Liver (tissue), 9 donors: ENCODE measurements around the gene LLPH. TPM values are rescaled to one million over a fixed set of nuclear protein-coding genes. Genes with fewer than 3 reads are reported as not detected.

Experiments used
- DNase-seq: peaks from one replicate; pipeline ENCODE4 v3.0.0-alpha.2; 2017; ENCODE audit warnings: low spot score
- H3K27ac ChIP-seq, 2 donors: one replicate each; pipeline ENCODE4 v1.7.0; 2013; ENCODE audit warnings: inconsistent platforms in 2 of 2, low read length in 2 of 2, control low read depth in 1 of 2, low read depth in 1 of 2, mild to moderate bottlenecking in 1 of 2
- H3K27me3 ChIP-seq, 4 donors: one replicate each; pipeline versions ENCODE4 v1.6.1 to v1.7.0; 2013; ENCODE audit warnings: low read length in 3 of 4, inconsistent platforms in 1 of 4, mild to moderate bottlenecking in 1 of 4, moderate library complexity in 1 of 4; ENCODE audit not compliant: control insufficient read depth in 4 of 4, insufficient read depth in 4 of 4
- H3K36me3 ChIP-seq, 4 donors: one replicate each; pipeline versions ENCODE4 v1.6.1 to v1.7.0; 2013; ENCODE audit warnings: low read length in 3 of 4, mild to moderate bottlenecking in 3 of 4, low read depth in 1 of 4, moderate library complexity in 1 of 4; ENCODE audit not compliant: control insufficient read depth in 4 of 4, insufficient read depth in 3 of 4
- H3K4me1 ChIP-seq, 4 donors: one replicate each; pipeline versions ENCODE4 v1.6.1 to v1.7.0; 2013; ENCODE audit warnings: low read length in 3 of 4, mild to moderate bottlenecking in 3 of 4, moderate library complexity in 1 of 4; ENCODE audit not compliant: control insufficient read depth in 4 of 4, insufficient read depth in 4 of 4
- H3K4me3 ChIP-seq, 3 donors: one replicate each; pipeline versions ENCODE4 v1.6.1 to v1.7.0; 2013; ENCODE audit warnings: low read length in 3 of 3, control low read depth in 1 of 3, low read depth in 1 of 3, mild to moderate bottlenecking in 1 of 3
- H3K9ac ChIP-seq, 2 donors: one replicate each; pipeline ENCODE4 v1.7.0; 2013; ENCODE audit warnings: low read length in 2 of 2, mild to moderate bottlenecking in 2 of 2, moderate library complexity in 2 of 2, control low read depth in 1 of 2, low read depth in 1 of 2
- H3K9me3 ChIP-seq, 4 donors: one replicate each; pipeline versions ENCODE4 v1.6.1 to v1.7.0; 2013; ENCODE audit warnings: low read length in 3 of 4; ENCODE audit not compliant: control insufficient read depth in 4 of 4
- ATF3 ChIP-seq: IDR thresholded peaks from 2 replicates; pipeline ENCODE4 v1.6.1; 2016; ENCODE audit warnings: antibody characterized with exemption
- EGR1 ChIP-seq, 2 donors: IDR thresholded peaks; 2 replicates each; pipeline ENCODE4 v1.6.1; 2016 to 2018; ENCODE audit warnings: antibody characterized with exemption in 2 of 2, low read depth in 2 of 2
- GABPA ChIP-seq, 2 donors: IDR thresholded peaks in 1 of 2; conservative IDR thresholded peaks in 1 of 2; 2 replicates each; pipeline ENCODE4 v1.6.1; 2016; ENCODE audit warnings: antibody characterized with exemption in 2 of 2, mild to moderate bottlenecking in 1 of 2, moderate library complexity in 1 of 2
- HNF4A ChIP-seq, 2 donors: conservative IDR thresholded peaks; 2 replicates each; pipeline ENCODE4 v1.6.1; 2016; ENCODE audit warnings: antibody characterized with exemption in 2 of 2, mild to moderate bottlenecking in 2 of 2
- JUND ChIP-seq, 2 donors: IDR thresholded peaks; 2 replicates each; pipeline ENCODE4 v1.6.1; 2016; ENCODE audit warnings: antibody characterized with exemption in 2 of 2
- RAD21 ChIP-seq, 2 donors: IDR thresholded peaks; 2 replicates each; pipeline ENCODE4 v1.6.1; 2016; ENCODE audit warnings: antibody characterized with exemption in 2 of 2, mild to moderate bottlenecking in 2 of 2
- RXRA ChIP-seq, 2 donors: IDR thresholded peaks; 2 replicates each; pipeline ENCODE4 v1.6.1; 2017 to 2018; ENCODE audit warnings: antibody characterized with exemption in 2 of 2, mild to moderate bottlenecking in 1 of 2
- SP1 ChIP-seq: IDR thresholded peaks from 2 replicates; pipeline ENCODE4 v1.6.1; 2018; ENCODE audit warnings: antibody characterized with exemption, mild to moderate bottlenecking
- WGBS: extraction: QIAGEN DNeasy Blood & Tissue Kit; methylation state at CpG from one replicate; pipeline ENCODE4 v1.1.7; 2013; 5-methylcytosine and 5-hydroxymethylcytosine counted together
- polyA plus RNA-seq, 2 donors: library from polyadenylated mRNA; stranded (reverse) in 1 of 2; unstranded in 1 of 2; fragments of 200-250 nt in 1 of 2; fragments of >200 nt in 1 of 2; fragmentation: Nextera tagmentation in 1 of 2; extraction: Ambion mirVana in 1 of 2; gene quantifications; one replicate each; pipeline versions ENCODE4 v1.2.1 to v1.2.3, GENCODE V29; 2013 to 2015
- total RNA-seq, 2 donors: library from RNA; depleted of rRNA; stranded (reverse); fragments of >200 nt; gene quantifications; one replicate each; pipeline ENCODE4 v1.2.3, GENCODE V29; 2014
- TF ChIP-seq, protein P1 (sequence below): IDR thresholded peaks from 2 replicates; pipeline ENCODE4 v1.6.1; 2016; ENCODE audit warnings: antibody characterized with exemption
- TF ChIP-seq, protein P2 (sequence below): fragments of 150-350 bp; IDR thresholded peaks from 2 replicates; pipeline ENCODE4 v1.5.1; 2017; ENCODE audit warnings: improper control_type of control experiment, low read depth, low read length; ENCODE audit not compliant: missing input control
- TF ChIP-seq, protein P3 (sequence below): IDR thresholded peaks from 2 replicates; pipeline ENCODE4 v1.6.1; 2016; ENCODE audit warnings: antibody characterized with exemption, mild to moderate bottlenecking
- donor health status: healthy.
- donor health status: healthy.
- donor health status: healthy.
- donor health status: healthy.
- donor health status: healthy.

The LLPH gene
- total and polyA plus RNA-seq, 4 donors, result 2.6 to 18.1 (median 6.6) TPM

DNA sequence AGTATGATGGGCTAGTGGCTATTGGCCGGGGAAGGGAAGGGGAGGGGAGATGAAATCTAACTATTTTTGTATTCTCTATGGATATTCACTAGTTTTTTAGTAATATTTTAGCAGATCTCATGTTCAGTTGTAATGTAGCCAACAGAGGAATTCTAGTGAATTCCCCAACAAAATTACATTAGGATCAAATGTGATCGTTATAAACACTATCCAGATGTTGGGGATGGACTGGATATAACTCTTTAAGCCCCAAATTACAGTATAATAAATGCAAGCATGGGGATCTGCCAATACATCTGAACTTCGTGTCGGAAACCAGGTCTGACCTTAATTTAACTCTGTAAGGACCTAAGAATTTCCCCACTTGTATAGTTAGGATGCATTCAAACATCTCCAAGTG lies 21.5 kb downstream of the LLPH start:
- TF ChIP-seq, protein P1, sequence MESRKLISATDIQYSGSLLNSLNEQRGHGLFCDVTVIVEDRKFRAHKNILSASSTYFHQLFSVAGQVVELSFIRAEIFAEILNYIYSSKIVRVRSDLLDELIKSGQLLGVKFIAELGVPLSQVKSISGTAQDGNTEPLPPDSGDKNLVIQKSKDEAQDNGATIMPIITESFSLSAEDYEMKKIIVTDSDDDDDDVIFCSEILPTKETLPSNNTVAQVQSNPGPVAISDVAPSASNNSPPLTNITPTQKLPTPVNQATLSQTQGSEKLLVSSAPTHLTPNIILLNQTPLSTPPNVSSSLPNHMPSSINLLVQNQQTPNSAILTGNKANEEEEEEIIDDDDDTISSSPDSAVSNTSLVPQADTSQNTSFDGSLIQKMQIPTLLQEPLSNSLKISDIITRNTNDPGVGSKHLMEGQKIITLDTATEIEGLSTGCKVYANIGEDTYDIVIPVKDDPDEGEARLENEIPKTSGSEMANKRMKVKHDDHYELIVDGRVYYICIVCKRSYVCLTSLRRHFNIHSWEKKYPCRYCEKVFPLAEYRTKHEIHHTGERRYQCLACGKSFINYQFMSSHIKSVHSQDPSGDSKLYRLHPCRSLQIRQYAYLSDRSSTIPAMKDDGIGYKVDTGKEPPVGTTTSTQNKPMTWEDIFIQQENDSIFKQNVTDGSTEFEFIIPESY, result no peak
- TF ChIP-seq, protein P2, sequence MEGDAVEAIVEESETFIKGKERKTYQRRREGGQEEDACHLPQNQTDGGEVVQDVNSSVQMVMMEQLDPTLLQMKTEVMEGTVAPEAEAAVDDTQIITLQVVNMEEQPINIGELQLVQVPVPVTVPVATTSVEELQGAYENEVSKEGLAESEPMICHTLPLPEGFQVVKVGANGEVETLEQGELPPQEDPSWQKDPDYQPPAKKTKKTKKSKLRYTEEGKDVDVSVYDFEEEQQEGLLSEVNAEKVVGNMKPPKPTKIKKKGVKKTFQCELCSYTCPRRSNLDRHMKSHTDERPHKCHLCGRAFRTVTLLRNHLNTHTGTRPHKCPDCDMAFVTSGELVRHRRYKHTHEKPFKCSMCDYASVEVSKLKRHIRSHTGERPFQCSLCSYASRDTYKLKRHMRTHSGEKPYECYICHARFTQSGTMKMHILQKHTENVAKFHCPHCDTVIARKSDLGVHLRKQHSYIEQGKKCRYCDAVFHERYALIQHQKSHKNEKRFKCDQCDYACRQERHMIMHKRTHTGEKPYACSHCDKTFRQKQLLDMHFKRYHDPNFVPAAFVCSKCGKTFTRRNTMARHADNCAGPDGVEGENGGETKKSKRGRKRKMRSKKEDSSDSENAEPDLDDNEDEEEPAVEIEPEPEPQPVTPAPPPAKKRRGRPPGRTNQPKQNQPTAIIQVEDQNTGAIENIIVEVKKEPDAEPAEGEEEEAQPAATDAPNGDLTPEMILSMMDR, result no peak
- TF ChIP-seq, protein P3, sequence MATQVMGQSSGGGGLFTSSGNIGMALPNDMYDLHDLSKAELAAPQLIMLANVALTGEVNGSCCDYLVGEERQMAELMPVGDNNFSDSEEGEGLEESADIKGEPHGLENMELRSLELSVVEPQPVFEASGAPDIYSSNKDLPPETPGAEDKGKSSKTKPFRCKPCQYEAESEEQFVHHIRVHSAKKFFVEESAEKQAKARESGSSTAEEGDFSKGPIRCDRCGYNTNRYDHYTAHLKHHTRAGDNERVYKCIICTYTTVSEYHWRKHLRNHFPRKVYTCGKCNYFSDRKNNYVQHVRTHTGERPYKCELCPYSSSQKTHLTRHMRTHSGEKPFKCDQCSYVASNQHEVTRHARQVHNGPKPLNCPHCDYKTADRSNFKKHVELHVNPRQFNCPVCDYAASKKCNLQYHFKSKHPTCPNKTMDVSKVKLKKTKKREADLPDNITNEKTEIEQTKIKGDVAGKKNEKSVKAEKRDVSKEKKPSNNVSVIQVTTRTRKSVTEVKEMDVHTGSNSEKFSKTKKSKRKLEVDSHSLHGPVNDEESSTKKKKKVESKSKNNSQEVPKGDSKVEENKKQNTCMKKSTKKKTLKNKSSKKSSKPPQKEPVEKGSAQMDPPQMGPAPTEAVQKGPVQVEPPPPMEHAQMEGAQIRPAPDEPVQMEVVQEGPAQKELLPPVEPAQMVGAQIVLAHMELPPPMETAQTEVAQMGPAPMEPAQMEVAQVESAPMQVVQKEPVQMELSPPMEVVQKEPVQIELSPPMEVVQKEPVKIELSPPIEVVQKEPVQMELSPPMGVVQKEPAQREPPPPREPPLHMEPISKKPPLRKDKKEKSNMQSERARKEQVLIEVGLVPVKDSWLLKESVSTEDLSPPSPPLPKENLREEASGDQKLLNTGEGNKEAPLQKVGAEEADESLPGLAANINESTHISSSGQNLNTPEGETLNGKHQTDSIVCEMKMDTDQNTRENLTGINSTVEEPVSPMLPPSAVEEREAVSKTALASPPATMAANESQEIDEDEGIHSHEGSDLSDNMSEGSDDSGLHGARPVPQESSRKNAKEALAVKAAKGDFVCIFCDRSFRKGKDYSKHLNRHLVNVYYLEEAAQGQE, result no peak
- no peak for TF ChIP-seq JUND (IDR thresholded peaks at IDR 0.05)
- DNase-seq, result no peak
- no peak overlapping the region for H3K4me3 ChIP-seq
- H3K9me3 ChIP-seq, result no peaks in the 10 kb centered on the region
- H3K9ac ChIP-seq, result no peak overlapping the region
- H3K36me3 ChIP-seq, result no peaks in the 10 kb centered on the region
- 88% methylated on average over 4 of the region's 4 CpGs for WGBS
- H3K4me1 ChIP-seq, result peaks cover 0 to 9% (median 2%) of the 10 kb centered on the region in 4 donors
- no peak overlapping the region for H3K27ac ChIP-seq
- H3K27me3 ChIP-seq, result no peaks in the 10 kb centered on the region

DNA sequence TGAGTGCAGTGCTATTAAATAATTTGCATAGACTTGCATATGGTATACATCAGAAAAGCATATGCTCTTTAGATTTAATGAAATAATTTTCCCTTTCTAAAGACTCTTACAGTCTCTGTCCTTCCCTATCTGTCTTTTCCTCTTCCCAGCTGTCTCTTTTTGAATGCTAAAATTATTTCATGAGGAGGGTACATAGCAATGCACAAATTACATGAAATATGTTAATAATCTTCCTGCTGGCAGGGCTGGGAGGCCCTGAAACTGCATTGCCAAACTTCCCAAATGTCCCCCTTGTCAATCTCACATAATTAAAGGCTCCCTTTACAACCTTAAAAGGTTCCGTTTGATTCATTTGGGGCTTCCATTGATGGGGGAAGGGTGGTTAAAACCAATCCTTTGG lies 22.2 kb downstream of the LLPH start:
- WGBS, result 95% methylated on average over 1 of the region's 1 CpG
- H3K27me3 ChIP-seq, result no peaks in the 10 kb centered on the region
- no peak for DNase-seq
- peaks cover 0 to 9% (median 2%) of the 10 kb centered on the region in 4 donors for H3K4me1 ChIP-seq
- H3K9ac ChIP-seq, result no peak overlapping the region
- H3K9me3 ChIP-seq, result no peaks in the 10 kb centered on the region
- TF ChIP-seq RAD21 (IDR thresholded peaks at IDR 0.05) (no peak), GABPA (IDR thresholded peaks at IDR 0.05 in 1 of 2, conservative IDR thresholded peaks at IDR 0.05 in 1 of 2) (no peak)
- H3K36me3 ChIP-seq, result no peaks in the 10 kb centered on the region
- H3K4me3 ChIP-seq, result no peak overlapping the region
- H3K27ac ChIP-seq, result no peak overlapping the region

DNA sequence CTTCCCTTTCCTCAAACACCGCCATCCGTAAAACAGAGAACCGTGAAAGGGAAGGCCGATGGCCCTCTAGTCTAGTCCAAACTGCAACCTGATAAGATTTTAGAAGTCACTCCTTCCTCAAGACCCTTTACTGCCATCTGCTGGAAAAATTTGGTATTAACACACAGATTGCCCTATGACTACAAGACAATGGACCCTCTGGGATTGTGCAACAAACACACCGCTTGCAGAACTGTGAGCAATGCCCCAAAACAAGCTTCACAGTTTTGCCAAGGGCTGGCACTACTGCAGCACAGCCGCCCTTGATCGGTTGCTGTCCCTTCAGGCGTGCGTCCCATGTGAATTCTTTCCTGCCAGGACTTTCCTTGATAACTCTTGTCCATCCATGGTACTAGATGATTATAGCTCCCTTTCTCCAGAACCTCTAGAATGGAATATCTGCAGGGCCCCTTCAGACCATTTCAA lies 23.1 kb downstream of the LLPH start:
- no peak overlapping the region for H3K4me3 ChIP-seq
- DNase-seq, result peak; percentile 53
- no peaks in the 10 kb centered on the region for H3K27me3 ChIP-seq
- H3K9me3 ChIP-seq, result no peaks in the 10 kb centered on the region
- H3K27ac ChIP-seq, result no peak overlapping the region
- no peaks in the 10 kb centered on the region for H3K36me3 ChIP-seq
- H3K9ac ChIP-seq, result no peak overlapping the region
- H3K4me1 ChIP-seq, result peaks cover 0 to 9% (median 2%) of the 10 kb centered on the region in 4 donors
- WGBS, result 16% methylated on average over 9 of the region's 9 CpGs
- TF ChIP-seq RAD21 (IDR thresholded peaks at IDR 0.05) (peak; percentile 83 to 89), EGR1 (IDR thresholded peaks at IDR 0.05; ENCODE audit: low read depth in 2 of 2) (no peak), ATF3 (no peak), RXRA (IDR thresholded peaks at IDR 0.05) (peak; percentile 45 to 56), HNF4A (conservative IDR thresholded peaks at IDR 0.05) (peak; percentile 78 to 89), GABPA (IDR thresholded peaks at IDR 0.05 in 1 of 2, conservative IDR thresholded peaks at IDR 0.05 in 1 of 2) (peak in 1 of 2 donors; percentile 34), SP1 (peak; percentile 30)
- TF ChIP-seq, protein P2, result peak; percentile 95
- TF ChIP-seq, protein P3, result peak; percentile 41
